ENCODE measurements around the gene GULP1. TPM values are rescaled to one million over a fixed set of nuclear protein-coding genes. Genes with fewer than 3 reads are reported as not detected.

GULP1 gene
- total RNA-seq, 1 experiment from 2014 or later = 140 TPM

- Histone ChIP-seq H3K9me3 (ENCODE audit: control insufficient read depth, low read depth, low read length) (no peaks in the 10 kb centered on the region), H3K23me2 (ENCODE audit: insufficient read length, low read depth, low read length, poor library complexity, severe bottlenecking) (no peaks in the 10 kb centered on the region), H4K8ac (replicated peaks; ENCODE audit: insufficient read length, low read depth, low read length) (no peak overlapping the region), H2BK20ac (ENCODE audit: low read depth, low read length, poor library complexity, severe bottlenecking) (no peak overlapping the region), H3K14ac (ENCODE audit: insufficient read depth, low read length) (no peak overlapping the region), H3K56ac (ENCODE audit: insufficient read length, low read depth, low read length) (no peak overlapping the region), H3K79me2 (ENCODE audit: insufficient read depth, low read length) (peaks cover 16% of the 10 kb centered on the region), H3K18ac (ENCODE audit: insufficient read length, low read depth, low read length) (no peak overlapping the region), H2BK15ac (ENCODE audit: low read depth, low read length) (no peak overlapping the region), H3K4me2 (ENCODE audit: insufficient read depth, insufficient read length, low read length) (no peak overlapping the region), H2BK5ac (ENCODE audit: insufficient read length, low read length) (no peak overlapping the region), H2AFZ (ENCODE audit: low read length) (no peak overlapping the region), H4K20me1 (ENCODE audit: control insufficient read depth, insufficient read depth, insufficient read length) (no peaks in the 10 kb centered on the region), H2BK120ac (ENCODE audit: low read depth, low read length, poor library complexity, severe bottlenecking) (no peak overlapping the region), H3K27me3 (ENCODE audit: insufficient read depth, low read length) (no peaks in the 10 kb centered on the region), H3K23ac (ENCODE audit: insufficient read length, low read depth, low read length) (no peak overlapping the region), H3T11ph (ENCODE audit: low read length) (no peak overlapping the region), H3K4me1 (ENCODE audit: insufficient read depth, low read length) (peaks cover 3% of the 10 kb centered on the region; the same call in 1 of the 2 replicates), H3K79me1 (ENCODE audit: insufficient read depth, low read depth, low read length, poor library complexity, severe bottlenecking) (peaks cover 3% of the 10 kb centered on the region), H2AK5ac (ENCODE audit: insufficient read length, low read length) (no peak overlapping the region), H3K9ac (ENCODE audit: extremely low read depth, insufficient read length, low read length) (no peak overlapping the region), H3K27ac (ENCODE audit: insufficient read length, low read depth, low read length) (no peak overlapping the region), H3K4ac (ENCODE audit: low read depth, low read length) (no peak overlapping the region), H4K91ac (ENCODE audit: insufficient read length, low read depth, low read length) (no peak overlapping the region), H2BK12ac (ENCODE audit: insufficient read length, low read depth, low read length) (no peak overlapping the region), H4K5ac (ENCODE audit: insufficient read length, low read depth, low read length) (no peak overlapping the region)
- Mint-ChIP-seq H3K36me3 (ENCODE audit: insufficient read depth in 1 of 3, low read depth in 3 of 3) (peaks cover 23 to 38% (median 32%) of the 10 kb centered on the region in 3 experiments), H3K27me3 (ENCODE audit: low read depth) (no peaks in the 10 kb centered on the region), H3K9me3 (peaks cover 11 to 16% of the 10 kb centered on the region in 2 experiments; a peak in 4 of 5 replicates), H3K27ac (peak overlapping the region in 1 of 3 experiments; percentile 67; a peak in 2 of 7 replicates), H3K4me3 (no peak overlapping the region), H3K4me1 (peaks cover 54 to 60% of the 10 kb centered on the region in 2 experiments)
- WGBS (ENCODE audit: extremely low coverage, insufficient read length, low lambda C conversion rate) = no CpG with 5 or more reads among the region's 4 CpGs
- TF ChIP-seq, protein P1, sequence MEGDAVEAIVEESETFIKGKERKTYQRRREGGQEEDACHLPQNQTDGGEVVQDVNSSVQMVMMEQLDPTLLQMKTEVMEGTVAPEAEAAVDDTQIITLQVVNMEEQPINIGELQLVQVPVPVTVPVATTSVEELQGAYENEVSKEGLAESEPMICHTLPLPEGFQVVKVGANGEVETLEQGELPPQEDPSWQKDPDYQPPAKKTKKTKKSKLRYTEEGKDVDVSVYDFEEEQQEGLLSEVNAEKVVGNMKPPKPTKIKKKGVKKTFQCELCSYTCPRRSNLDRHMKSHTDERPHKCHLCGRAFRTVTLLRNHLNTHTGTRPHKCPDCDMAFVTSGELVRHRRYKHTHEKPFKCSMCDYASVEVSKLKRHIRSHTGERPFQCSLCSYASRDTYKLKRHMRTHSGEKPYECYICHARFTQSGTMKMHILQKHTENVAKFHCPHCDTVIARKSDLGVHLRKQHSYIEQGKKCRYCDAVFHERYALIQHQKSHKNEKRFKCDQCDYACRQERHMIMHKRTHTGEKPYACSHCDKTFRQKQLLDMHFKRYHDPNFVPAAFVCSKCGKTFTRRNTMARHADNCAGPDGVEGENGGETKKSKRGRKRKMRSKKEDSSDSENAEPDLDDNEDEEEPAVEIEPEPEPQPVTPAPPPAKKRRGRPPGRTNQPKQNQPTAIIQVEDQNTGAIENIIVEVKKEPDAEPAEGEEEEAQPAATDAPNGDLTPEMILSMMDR (conservative IDR thresholded peaks at IDR 0.05) = no peak
- DNase-seq = no peak
These were observed 103.3 kb downstream of the GULP1 start for GRCh38 chr2:188394931-188395472.
